HG03139 (cell line): ENCODE results near the gene FBXO17.
A peak's percentile ranks its signal among the peaks of the same experiment; 100 is the strongest.

Experiments used
- ATAC-seq: cut with Tn5 transposase; IDR thresholded peaks from one replicate; pipeline ENCODE4 v1.9.1; 2021; ENCODE audit not compliant: unreplicated experiment

Gene FBXO17

GRCh38 chr19:38918526-38918925 is 57.0 kb downstream of the FBXO17 start:
- no peak for ATAC-seq

DNA sequence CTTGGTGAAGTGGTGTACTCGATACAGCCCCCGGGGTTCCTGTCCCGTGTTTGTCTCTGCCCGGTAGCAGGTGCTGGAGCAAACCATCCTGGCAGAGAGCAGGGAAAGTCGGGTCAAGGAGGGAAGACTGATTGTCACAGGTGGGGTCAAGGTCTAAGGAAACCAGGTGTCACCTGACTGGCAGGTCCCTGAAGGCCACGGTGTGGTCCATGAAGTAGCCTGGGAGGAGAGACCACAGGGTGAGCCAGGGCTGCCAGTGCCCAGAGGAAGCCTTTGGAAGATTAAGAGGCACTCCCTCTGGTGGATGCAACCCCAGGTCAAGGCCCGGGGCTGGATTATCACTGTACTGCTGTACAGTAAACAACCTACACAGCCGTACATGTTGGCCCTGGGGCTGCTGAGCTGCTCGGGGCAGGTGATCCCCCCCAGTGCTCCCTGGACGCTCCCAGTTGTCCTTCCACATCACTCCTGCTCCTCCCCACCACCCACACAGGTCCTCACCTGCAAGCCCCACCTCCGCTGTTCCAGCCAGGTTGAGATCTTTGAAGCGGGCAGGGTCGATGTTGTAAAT is 57.5 kb downstream of the FBXO17 start:
- ATAC-seq = no peak

DNA sequence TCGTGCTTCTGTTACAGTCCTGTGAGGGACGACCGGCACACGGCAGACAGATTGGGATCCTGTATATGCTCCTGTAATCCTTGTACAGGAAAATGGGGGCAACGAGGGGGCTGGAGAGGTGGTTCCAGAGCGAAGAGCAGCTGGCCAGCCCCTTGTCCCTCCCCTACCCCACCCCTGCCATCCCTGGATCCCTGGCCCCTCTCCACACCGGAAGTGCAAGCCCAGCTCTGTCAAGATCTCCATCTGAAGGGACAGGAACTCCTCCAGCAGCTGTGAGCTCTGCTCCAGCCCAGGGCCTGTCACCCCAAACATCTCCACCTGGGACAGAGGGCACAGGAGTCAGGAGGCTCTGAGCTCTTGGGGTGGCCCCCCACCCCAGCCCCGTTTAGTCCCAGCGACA is 58.0 kb downstream of the FBXO17 start:
- ATAC-seq = no peak

GRCh38 chr19:38915329-38916321 is 59.9 kb downstream of the FBXO17 start:
- ATAC-seq = no peak

GRCh38 chr19:38913958-38914357 is 61.6 kb downstream of the FBXO17 start:
- ATAC-seq = no peak

- ATAC-seq = no peak
Measured at GRCh38 chr19:38912600-38913514, 62.7 kb downstream of the FBXO17 start.

DNA sequence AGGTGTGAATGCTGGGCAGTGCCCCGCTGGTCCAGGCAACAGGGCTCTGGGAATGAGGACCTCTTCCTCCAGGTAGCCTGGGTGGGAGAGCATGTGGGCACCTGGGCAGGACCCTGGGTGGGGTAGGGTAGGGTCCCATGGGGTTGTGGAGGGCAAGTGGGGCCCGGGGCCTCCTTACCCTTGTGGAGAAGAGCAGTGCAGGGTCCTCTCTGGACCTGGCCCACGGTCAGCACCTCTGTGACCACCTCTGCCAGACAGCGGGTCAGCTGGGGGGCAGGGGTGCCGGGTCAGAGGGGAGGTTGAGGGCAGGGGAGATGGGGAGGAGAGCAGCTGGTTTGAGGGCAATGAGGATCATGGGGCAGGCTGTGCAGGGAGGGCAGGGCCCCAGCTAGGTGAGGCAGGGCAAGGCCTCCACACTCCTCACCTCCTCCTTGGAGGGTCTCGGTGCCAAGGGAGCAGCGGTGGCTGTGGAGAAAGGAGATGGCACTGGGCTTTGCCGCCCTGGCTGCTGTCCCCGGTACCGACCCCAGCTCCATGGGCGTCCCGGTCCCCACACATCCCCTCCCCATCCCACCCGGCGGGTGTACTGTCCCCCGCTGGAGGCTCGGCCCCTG is 64.0 kb downstream of the FBXO17 start:
- ATAC-seq = no peak

- ATAC-seq = no peak
Measured at GRCh38 chr19:38910488-38910887, 65.1 kb downstream of the FBXO17 start.

GRCh38 chr19:38908911-38909310 is 66.6 kb downstream of the FBXO17 start:
- ATAC-seq = no peak

DNA sequence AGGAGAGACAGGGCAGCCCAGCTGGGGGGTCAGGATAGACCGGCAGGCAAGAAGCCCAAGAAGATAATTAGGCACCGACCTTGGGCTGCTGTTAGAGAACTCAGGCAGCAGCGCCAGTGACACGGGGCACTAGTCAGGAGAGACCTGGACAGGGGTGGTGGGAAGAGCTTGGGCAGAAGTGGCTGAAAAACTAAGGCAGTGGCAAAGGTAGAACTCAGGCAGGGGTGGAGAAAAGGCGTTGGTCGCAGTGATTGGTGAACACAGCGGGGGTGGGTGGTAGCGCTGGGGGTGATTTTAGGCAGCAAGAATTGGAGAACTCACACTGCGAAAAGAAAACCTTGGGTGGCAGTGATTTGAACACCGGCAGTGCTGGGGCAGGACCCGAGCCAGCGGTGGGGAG is 67.9 kb downstream of the FBXO17 start:
- ATAC-seq = no peak

GRCh38 chr19:38907227-38907626 is 68.3 kb downstream of the FBXO17 start:
- no peak for ATAC-seq

DNA sequence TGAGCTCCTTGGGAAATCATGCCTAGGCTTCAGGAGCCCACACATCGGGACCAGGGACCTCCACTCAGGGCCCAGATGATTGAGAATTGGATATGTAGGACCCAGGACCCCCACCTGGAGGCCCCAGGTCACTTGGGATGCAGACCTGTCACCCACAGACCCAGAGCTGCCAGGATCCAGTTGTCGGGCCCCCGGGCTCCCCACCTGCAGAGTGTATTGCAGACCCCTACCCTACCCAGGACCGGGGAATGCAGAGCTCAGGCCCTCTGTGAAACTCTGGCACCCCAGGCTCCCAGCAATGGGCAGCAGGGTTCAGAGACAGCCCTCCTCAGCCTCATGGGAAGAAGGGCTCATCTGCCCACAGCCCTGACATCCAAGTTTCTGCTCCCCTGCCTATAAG is 69.9 kb downstream of the FBXO17 start:
- no peak for ATAC-seq

DNA sequence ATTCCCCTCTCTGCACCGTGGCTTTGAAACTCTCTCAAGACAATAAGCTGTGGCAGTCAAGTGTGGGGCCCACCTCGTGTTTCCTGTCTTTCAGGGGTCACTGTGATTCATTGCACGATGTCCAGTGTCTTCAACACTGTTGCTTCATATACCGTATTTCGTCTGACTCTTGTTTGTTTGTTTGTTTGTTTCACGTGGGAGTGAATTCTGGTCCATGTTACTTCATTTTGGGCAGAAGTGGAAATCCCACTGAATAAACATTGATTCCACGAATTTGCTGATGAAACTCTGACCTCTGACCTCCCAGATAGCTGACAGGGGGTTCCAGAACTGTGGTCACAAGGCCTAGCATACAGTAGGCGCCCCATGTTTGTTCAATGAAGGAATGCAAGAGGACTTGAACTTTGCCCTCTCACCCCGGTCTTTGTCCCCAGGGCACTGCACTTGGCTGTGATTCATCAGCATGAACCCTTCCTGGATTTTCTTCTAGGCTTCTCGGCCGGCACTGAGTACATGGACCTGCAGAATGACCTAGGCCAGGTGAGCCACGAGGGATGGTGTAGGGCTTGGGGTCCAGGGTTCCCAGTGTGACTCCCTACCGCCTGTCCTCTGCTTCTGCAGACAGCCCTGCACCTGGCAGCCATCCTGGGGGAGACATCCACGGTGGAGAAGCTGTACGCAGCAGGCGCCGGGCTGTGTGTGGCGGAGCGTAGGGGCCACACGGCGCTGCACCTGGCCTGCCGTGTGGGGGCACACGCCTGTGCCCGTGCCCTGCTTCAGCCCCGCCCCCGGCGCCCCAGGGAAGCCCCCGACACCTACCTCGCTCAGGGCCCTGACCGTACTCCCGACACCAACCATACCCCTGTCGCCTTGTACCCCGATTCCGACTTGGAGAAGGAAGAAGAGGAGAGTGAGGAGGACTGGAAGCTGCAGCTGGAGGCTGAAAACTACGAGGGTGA is 70.7 kb downstream of the FBXO17 start:
- ATAC-seq = no peak

DNA sequence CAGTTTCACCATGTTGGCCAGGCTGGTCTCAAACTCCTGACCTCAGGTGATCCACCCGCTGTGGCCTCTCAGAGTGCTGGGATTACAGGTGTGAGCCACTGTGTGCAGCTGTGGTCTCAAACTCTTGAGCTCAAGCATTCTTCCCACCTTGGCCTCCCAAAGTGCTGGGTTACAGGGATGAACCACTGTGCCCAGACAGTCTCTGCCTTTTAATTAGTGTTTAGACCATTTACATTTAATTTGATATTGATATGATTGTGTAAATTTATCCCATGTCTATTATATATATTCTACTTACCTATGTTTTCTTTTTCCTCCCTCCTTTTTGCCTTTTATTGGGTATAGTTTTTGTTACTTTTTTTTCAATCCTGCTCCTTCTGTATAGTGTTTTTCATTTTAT is 73.9 kb downstream of the FBXO17 start:
- ATAC-seq = no peak

DNA sequence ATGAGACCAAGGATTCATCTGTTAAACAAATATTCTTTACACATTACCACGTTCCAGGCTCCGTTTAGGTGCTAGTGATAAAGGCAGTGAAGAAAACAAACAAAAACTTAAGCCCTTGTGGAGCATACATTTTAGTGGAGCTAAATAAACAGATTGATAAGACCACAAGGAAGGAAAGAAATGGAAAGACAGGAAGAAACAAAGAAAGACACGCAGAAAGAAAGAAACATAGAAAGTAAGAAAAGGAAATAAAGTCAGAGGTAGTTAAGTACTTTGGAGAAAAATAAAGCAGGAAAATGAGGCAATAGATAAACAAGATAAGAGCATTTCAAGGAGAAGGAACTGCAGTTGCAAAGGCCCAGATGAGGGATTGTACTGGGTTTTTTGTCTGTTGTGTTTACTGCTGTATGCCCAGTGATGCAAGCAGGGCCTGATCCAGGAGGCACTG is 74.8 kb downstream of the FBXO17 start:
- no peak for ATAC-seq

DNA sequence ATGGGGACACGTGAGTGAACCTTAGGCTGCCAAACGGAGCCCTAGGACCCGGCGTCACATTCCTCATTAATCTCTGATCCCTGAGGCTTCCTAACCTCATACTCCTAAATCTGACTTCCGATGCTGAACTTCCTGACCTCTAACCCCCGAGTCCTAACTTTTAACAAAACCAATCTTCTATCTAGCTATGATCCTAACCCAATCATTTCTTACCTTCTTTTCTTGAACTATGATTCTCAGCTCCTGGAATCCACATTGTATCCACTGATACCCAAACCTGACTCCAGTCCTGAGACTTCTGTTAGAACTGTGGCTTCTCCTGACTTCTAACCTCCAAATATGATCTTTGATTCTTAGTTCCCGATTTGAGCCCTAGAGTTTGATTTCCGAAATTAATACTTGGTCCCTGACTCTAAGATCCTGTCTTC is 75.3 kb downstream of the FBXO17 start:
- ATAC-seq = no peak

GRCh38 chr19:38899447-38900201 is 75.9 kb downstream of the FBXO17 start, which contains the start of the genes NFKBIB and SIRT2:
Gene NFKBIB (plus strand): TSS chr19:38899969. CDS start chr19:38900033, 64 bp downstream.
Gene SIRT2 (minus strand): TSS chr19:38899618. CDS start chr19:38899521, 97 bp downstream.
- peak; percentile 80 for ATAC-seq

DNA sequence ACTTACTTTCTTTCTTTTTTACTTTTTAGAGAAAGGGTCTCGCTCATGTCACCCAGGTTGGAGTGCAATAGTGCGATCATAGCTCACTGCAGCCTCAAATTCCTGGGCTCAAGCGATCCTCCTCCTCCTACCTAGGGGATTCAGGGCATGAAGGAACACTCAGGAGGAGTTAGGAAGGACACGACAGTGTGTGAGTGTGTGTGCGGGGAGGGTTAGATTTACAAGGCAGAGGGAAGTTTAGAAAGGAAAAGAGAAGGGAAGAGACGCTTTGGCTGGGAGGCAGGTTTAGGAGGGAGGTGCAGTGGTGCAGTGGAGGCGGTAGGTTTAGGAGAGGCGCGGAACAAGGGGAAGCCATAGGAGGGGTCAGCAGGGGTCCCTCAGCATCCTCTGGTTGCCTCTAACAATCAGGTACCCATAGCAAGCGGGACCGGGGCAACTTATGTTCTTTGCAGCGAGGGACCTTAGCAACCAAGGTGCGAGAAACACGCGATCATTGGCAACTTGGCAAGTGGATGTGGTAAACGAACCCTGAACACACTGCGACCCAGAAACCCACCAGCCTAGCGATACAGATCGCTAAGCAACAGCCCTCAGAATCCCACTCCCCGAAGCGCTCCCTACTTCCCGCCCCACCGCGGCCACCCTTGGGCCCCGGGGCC is 76.6 kb downstream of the FBXO17 start:
- no peak for ATAC-seq
